BJ (cell line): ENCODE results near the gene BMP3. TPM values are rescaled to one million over a fixed set of nuclear protein-coding genes. Genes with fewer than 3 reads are reported as not detected.
"Not testable (repeated sequence)": the region's sequence is repeated elsewhere in the genome, so short reads cannot be mapped to it uniquely, and the experiment has no call there.

ENCODE experiments used
- CTCF ChIA-PET: fragments of 350-600 bp; formaldehyde crosslinking; extraction: SDS; loops from one replicate; lab custom pipeline; 2021; ENCODE audit warnings: antibody characterized with exemption, inconsistent platforms; lab: Yijun Ruan, JAX
- POLR2A ChIA-PET: fragments of 300-600 bp; sonication (Branson Sonifier 250); formaldehyde crosslinking; extraction: SDS; loops from one replicate; lab custom pipeline; 2021; ENCODE audit warnings: antibody characterized with exemption; lab: Charles Lee
- DNase-seq: peaks from one replicate; pipeline ENCODE4 v3.0.0-alpha.2; 2011; ENCODE audit warnings: low read depth
- H3K27me3 ChIP-seq: 2 replicates; pipeline ENCODE4 v1.6.0; 2011; ENCODE audit warnings: low read length; ENCODE audit not compliant: control insufficient read depth, insufficient read depth
- H3K36me3 ChIP-seq: 2 replicates; pipeline ENCODE4 v1.5.1; 2011; ENCODE audit warnings: low read length; ENCODE audit not compliant: control insufficient read depth, insufficient read depth
- H3K4me3 ChIP-seq: 2 replicates; pipeline ENCODE4 v1.5.1; 2011; ENCODE audit warnings: low read depth, mild to moderate bottlenecking, control low read depth, low read length
- polyA plus RNA-seq: library from polyadenylated mRNA; depleted of rRNA; stranded (reverse); fragments of >200 nt; gene quantifications from 2 replicates; pipeline ENCODE4 v1.2.3, GENCODE V29; 2011
- TF ChIP-seq, protein P1 (sequence below): IDR thresholded peaks from 2 replicates; pipeline ENCODE4 v1.5.1; 2011; ENCODE audit warnings: low read depth, mild to moderate bottlenecking, control low read depth, inconsistent platforms, low read length, moderate library complexity; ENCODE audit not compliant: insufficient read depth

The BMP3 gene
- polyA plus RNA-seq, 1 experiment, result 0.01 TPM

DNA sequence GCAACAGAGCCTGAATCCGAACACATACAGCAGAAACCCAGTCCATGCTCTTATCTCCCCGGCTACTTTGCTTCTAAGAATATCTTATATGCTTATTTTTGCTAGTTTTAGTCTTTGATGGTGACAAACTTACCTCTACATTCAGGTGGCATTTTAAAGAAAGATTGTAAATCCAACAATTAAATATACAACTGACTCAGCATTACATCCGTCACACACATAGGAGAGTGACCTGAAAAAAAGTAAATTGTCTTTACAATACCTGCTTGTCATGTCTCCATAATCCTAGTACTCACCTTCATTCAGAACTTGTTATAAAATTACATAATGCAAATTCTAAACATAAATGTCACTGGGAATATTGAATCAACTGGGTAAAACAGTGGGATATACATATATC is 30.6 kb upstream of the BMP3 start:
- POLR2A ChIA-PET, result no interaction called here
- H3K4me3 ChIP-seq, result no peak overlapping the region
- no peaks in the 10 kb centered on the region for H3K27me3 ChIP-seq
- no peaks in the 10 kb centered on the region for H3K36me3 ChIP-seq
- no peak for DNase-seq
- CTCF ChIA-PET, result no interaction called here
- TF ChIP-seq, protein P1, sequence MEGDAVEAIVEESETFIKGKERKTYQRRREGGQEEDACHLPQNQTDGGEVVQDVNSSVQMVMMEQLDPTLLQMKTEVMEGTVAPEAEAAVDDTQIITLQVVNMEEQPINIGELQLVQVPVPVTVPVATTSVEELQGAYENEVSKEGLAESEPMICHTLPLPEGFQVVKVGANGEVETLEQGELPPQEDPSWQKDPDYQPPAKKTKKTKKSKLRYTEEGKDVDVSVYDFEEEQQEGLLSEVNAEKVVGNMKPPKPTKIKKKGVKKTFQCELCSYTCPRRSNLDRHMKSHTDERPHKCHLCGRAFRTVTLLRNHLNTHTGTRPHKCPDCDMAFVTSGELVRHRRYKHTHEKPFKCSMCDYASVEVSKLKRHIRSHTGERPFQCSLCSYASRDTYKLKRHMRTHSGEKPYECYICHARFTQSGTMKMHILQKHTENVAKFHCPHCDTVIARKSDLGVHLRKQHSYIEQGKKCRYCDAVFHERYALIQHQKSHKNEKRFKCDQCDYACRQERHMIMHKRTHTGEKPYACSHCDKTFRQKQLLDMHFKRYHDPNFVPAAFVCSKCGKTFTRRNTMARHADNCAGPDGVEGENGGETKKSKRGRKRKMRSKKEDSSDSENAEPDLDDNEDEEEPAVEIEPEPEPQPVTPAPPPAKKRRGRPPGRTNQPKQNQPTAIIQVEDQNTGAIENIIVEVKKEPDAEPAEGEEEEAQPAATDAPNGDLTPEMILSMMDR, result no peak

- POLR2A ChIA-PET, result no interaction called here
- TF ChIP-seq, protein P1, result no peak
- Histone ChIP-seq H3K4me3 (no peak overlapping the region), H3K36me3 (no peaks in the 10 kb centered on the region), H3K27me3 (no peaks in the 10 kb centered on the region)
- no peak for DNase-seq
- CTCF ChIA-PET, result interaction anchor here (0.6 kb wide), 1 partner anchor 641 kb away, joined by 3 read pairs; no protein-coding TSS in a partner anchor
Measured at GRCh38 chr4:81003597-81004111, 26.9 kb upstream of the BMP3 start.

DNA sequence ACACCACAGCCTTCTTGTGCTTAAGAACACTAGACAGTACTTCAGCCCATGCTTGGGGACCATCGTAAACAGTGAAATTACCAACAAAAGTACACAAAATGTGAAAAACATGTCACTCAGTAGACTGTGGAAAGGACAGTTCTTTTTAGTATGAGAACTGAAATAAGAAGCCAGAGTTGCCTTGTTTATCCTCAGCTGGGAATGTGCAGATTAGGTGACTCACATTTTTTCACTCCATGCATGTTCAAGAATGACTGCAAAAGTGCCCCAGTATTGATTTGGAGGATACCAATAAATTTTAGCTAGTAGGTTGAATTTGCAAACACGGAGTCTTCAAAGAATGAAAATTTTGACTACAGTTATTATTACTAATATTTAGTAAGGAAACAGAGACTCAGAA is 23.1 kb upstream of the BMP3 start:
- Histone ChIP-seq H3K4me3 (no peak overlapping the region), H3K27me3 (no peaks in the 10 kb centered on the region), H3K36me3 (no peaks in the 10 kb centered on the region)
- ChIA-PET CTCF (interaction anchor here (0.9 kb wide), 1 partner anchor 33 kb away, joined by 3 read pairs; no protein-coding TSS in a partner anchor), POLR2A (no interaction called here)
- DNase-seq, result no peak
- TF ChIP-seq, protein P1, result no peak

DNA sequence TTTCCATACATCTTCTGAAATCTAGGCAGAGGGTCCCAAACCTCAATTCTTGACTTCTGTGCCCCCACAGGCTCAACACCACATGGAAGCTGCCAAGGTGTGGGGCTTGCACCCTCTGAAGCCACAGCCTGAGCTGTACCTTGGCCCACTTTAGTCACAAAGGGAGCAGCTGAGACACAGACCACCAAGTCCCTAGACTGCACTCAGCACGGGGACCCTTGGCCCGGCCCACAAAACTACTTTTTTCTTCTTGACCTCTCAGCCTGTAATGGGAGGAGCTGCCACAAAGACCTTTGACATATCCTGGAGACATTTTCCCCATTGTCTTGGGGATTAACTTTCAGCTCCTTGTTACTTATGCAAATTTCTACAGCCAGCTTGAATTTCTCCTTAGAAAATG is 13.9 kb upstream of the BMP3 start:
- DNase-seq, H3K4me3 ChIP-seq, CTCF ChIA-PET, H3K27me3 ChIP-seq, H3K36me3 ChIP-seq: not testable (repeated sequence)
- POLR2A ChIA-PET, result interaction anchor here (0.6 kb wide), 1 partner anchor 712 kb away, joined by 4 read pairs; no protein-coding TSS in a partner anchor

DNA sequence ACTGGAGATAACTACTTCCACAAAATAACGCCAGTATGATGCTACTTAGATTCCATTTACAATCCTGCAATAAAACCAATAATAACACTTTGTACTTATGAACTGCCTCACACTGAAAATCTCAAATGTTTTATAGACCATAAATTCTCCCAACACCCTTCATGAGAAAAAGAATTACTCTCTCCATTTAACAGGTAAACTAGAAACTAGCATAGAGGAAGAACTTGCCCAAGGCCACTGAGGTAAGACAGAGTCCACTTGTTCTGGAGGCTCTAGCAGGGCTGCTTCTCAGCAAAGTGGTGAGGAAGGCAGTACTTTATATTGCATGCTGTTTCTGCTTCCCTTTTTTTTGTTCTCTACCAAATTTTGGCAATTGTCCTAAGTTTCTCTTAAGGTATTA is 11.5 kb upstream of the BMP3 start:
- Histone ChIP-seq H3K27me3 (no peaks in the 10 kb centered on the region), H3K4me3 (no peak overlapping the region), H3K36me3 (no peaks in the 10 kb centered on the region)
- no peak for DNase-seq
- TF ChIP-seq, protein P1, result no peak
- ChIA-PET CTCF (no interaction called here), POLR2A (no interaction called here)
